ENCODE measurements around the gene AIFM2. TPM values are rescaled to one million over a fixed set of nuclear protein-coding genes. Genes with fewer than 3 reads are reported as not detected.

AIFM2 gene
- total and polyA plus RNA-seq, 2 of the 13 experiments (the other 11 are each of a cell fraction or from before 2014, with no cell fraction given), result 20.3 to 29.5 TPM

- TF ChIP-seq, protein P1, sequence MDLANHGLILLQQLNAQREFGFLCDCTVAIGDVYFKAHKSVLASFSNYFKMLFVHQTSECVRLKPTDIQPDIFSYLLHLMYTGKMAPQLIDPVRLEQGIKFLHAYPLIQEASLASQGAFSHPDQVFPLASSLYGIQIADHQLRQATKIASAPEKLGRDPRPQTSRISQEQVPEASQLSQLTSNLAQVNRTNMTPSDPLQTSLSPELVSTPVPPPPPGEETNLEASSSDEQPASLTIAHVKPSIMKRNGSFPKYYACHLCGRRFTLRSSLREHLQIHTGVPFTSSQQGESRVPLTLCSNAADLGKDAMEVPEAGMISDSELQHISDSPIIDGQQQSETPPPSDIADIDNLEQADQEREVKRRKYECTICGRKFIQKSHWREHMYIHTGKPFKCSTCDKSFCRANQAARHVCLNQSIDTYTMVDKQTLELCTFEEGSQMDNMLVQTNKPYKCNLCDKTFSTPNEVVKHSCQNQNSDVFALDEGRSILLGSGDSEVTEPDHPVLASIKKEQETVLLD (CRISPR knock-in tag; IDR thresholded peaks at IDR 0.05; ENCODE audit: low read depth), result peak; percentile 30
- TF ChIP-seq ZNF740 (CRISPR knock-in tag; IDR thresholded peaks at IDR 0.05), result peak; percentile 26; the same call in 1 of the 2 replicates
- TF ChIP-seq KLF13 (CRISPR knock-in tag; IDR thresholded peaks at IDR 0.05), result no peak
- no peak for TF ChIP-seq XBP1 (CRISPR knock-in tag; IDR thresholded peaks at IDR 0.05)
- TF ChIP-seq, protein P2, sequence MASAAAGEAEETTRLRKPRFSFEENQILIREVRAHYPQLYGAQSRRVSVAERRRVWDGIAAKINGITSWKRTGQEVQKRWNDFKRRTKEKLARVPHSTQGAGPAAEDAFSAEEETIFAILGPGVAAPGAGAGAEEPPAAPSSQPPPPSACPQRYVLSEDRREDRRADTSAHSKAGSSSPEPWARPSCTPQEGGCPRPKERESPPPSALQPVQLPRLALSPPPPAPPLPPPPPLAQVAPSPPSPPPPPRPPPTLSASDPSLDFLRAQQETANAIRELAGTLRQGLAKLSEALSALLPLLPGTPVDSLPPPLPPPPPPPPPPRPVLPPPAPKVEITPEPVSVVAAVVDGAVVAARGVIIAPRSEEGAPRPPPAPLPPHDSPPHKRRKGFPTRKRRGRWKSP (CRISPR knock-in tag; IDR thresholded peaks at IDR 0.05), result peak; percentile 69; the same call in 1 of the 2 replicates
- no peak for TF ChIP-seq STAT6 (CRISPR knock-in tag; IDR thresholded peaks at IDR 0.05; ENCODE audit: borderline replicate concordance)
- TF ChIP-seq SMC3 (IDR thresholded peaks at IDR 0.05; ENCODE audit: low read length), result no peak
- TF ChIP-seq CBX5 (CRISPR knock-in tag; IDR thresholded peaks at IDR 0.05; ENCODE audit: borderline replicate concordance), result peak; percentile 18; the same call in 1 of the 2 replicates
- TF ChIP-seq TBX2 (CRISPR knock-in tag; IDR thresholded peaks at IDR 0.05; ENCODE audit: borderline replicate concordance), result peak; percentile 75
- no peak for TF ChIP-seq SNAPC5 (CRISPR knock-in tag; IDR thresholded peaks at IDR 0.05; ENCODE audit: borderline replicate concordance)
- no peak for TF ChIP-seq THYN1 (CRISPR knock-in tag; IDR thresholded peaks at IDR 0.05; ENCODE audit: borderline replicate concordance, low read depth)
- TF ChIP-seq, protein P3, sequence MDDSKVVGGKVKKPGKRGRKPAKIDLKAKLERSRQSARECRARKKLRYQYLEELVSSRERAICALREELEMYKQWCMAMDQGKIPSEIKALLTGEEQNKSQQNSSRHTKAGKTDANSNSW (CRISPR knock-in tag; IDR thresholded peaks at IDR 0.05; ENCODE audit: borderline replicate concordance), result no peak
- TF ChIP-seq, protein P4, sequence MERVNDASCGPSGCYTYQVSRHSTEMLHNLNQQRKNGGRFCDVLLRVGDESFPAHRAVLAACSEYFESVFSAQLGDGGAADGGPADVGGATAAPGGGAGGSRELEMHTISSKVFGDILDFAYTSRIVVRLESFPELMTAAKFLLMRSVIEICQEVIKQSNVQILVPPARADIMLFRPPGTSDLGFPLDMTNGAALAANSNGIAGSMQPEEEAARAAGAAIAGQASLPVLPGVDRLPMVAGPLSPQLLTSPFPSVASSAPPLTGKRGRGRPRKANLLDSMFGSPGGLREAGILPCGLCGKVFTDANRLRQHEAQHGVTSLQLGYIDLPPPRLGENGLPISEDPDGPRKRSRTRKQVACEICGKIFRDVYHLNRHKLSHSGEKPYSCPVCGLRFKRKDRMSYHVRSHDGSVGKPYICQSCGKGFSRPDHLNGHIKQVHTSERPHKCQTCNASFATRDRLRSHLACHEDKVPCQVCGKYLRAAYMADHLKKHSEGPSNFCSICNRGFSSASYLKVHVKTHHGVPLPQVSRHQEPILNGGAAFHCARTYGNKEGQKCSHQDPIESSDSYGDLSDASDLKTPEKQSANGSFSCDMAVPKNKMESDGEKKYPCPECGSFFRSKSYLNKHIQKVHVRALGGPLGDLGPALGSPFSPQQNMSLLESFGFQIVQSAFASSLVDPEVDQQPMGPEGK (CRISPR knock-in tag; IDR thresholded peaks at IDR 0.05), result no peak
- no peak for TF ChIP-seq JUND (CRISPR knock-in tag; IDR thresholded peaks at IDR 0.05)
- TF ChIP-seq ELK4 (CRISPR knock-in tag; IDR thresholded peaks at IDR 0.05; ENCODE audit: borderline replicate concordance), result 0 out of 2 replicates have a peak, but pooled peaks have one; percentile 30
- no peak for TF ChIP-seq MZF1 (CRISPR knock-in tag; IDR thresholded peaks at IDR 0.05; ENCODE audit: borderline replicate concordance)
- TF ChIP-seq ZNF550 (CRISPR knock-in tag; IDR thresholded peaks at IDR 0.05; ENCODE audit: borderline replicate concordance), result no peak
- peak; percentile 23; the same call in 1 of the 2 replicates for TF ChIP-seq RARA (CRISPR knock-in tag; IDR thresholded peaks at IDR 0.05)
These were observed 13.3 kb upstream of the AIFM2 start (continued) for GRCh38 chr10:70145666-70146488.

All from HepG2 (cell line).